K562 (cell line): ENCODE data around the gene CTCFL. TPM values are rescaled to one million over a fixed set of nuclear protein-coding genes. Genes with fewer than 3 reads are reported as not detected.
A peak's percentile ranks its signal among the peaks of the same experiment; 100 is the strongest.

Source experiments
- DMBX1 ChIP-seq: fragments of 250-450 bp; sonication (Bioruptor Pico); IDR thresholded peaks from 2 replicates; pipeline ENCODE4 v1.8.0; 2022; ENCODE audit warnings: inconsistent platforms, mild to moderate bottlenecking, moderate library complexity, borderline replicate concordance
- DNMT1 ChIP-seq: fragments of 450-650 bp; IDR thresholded peaks from 2 replicates; pipeline ENCODE4 v1.6.1; 2016; ENCODE audit warnings: antibody characterized with exemption, mild to moderate bottlenecking
- ETV1 ChIP-seq: fragments of 450-650 bp; conservative IDR thresholded peaks from 2 replicates; pipeline ENCODE4 v1.6.1; 2016; ENCODE audit warnings: missing genetic modification characterization, control low read depth, low read depth, missing compliant biosample characterization
- ETV5 ChIP-seq: sonication (generic); formaldehyde crosslinking; IDR thresholded peaks from 2 replicates; pipeline ENCODE4 v1.4.0; 2020; ENCODE audit warnings: low read depth, mild to moderate bottlenecking, missing genetic modification reagents
- ETV6 ChIP-seq, 3 experiments: fragments of 150-350 bp in 1 of 3; sonication (generic) in 1 of 3; formaldehyde crosslinking in 1 of 3; IDR thresholded peaks; 2 replicates each; pipeline versions ENCODE4 v1.6.1 to v1.8.0; 2014 to 2022; ENCODE audit warnings: borderline replicate concordance in 2 of 3, low read depth in 2 of 3, antibody characterized with exemption in 1 of 3, low read length in 1 of 3, mild to moderate bottlenecking in 1 of 3, missing genetic modification reagents in 1 of 3
- HLTF ChIP-seq: fragments of 450-650 bp; IDR thresholded peaks from 2 replicates; pipeline ENCODE4 v1.6.1; 2016
- HNRNPK ChIP-seq: fragments of 200-400 bp; formaldehyde crosslinking; IDR thresholded peaks from one replicate; pipeline ENCODE4 v1.6.1; 2018; ENCODE audit warnings: mild to moderate bottlenecking, low read depth, low read length; ENCODE audit not compliant: poor library complexity, severe bottlenecking
- KLF13 ChIP-seq: fragments of 450-650 bp; IDR thresholded peaks from 2 replicates; pipeline ENCODE4 v1.6.1; 2016; ENCODE audit warnings: missing genetic modification characterization, low read depth, mild to moderate bottlenecking, missing compliant biosample characterization, moderate library complexity, borderline replicate concordance
- NFIC ChIP-seq: fragments of 450-650 bp; IDR thresholded peaks from 2 replicates; pipeline ENCODE4 v1.6.1; 2017; ENCODE audit warnings: mild to moderate bottlenecking, inconsistent platforms
- NRF1 ChIP-seq, 2 experiments: fragments of 450-650 bp; IDR thresholded peaks in 1 of 2; conservative IDR thresholded peaks in 1 of 2; 2 replicates each; pipeline ENCODE4 v1.6.1; 2014; ENCODE audit warnings: mild to moderate bottlenecking in 2 of 2
- PCBP1 ChIP-seq: fragments of 200-400 bp; formaldehyde crosslinking; IDR thresholded peaks from 2 replicates; pipeline ENCODE4 v1.6.1; 2018; ENCODE audit warnings: mild to moderate bottlenecking, low read depth, low read length; ENCODE audit not compliant: poor library complexity, severe bottlenecking
- POLR2A ChIP-seq: fragments of 450-650 bp; conservative IDR thresholded peaks from 2 replicates; pipeline ENCODE4 v1.6.1; 2016
- POLR2B ChIP-seq: fragments of 450-650 bp; IDR thresholded peaks from 2 replicates; pipeline ENCODE4 v1.6.1; 2018; ENCODE audit warnings: low read depth; ENCODE audit not compliant: partially characterized antibody
- RB1 ChIP-seq: fragments of 450-650 bp; IDR thresholded peaks from 2 replicates; pipeline ENCODE4 v1.6.1; 2017; ENCODE audit warnings: low read depth, mild to moderate bottlenecking
- RBM17 ChIP-seq: fragments of 200-400 bp; formaldehyde crosslinking; IDR thresholded peaks from 2 replicates; pipeline ENCODE4 v1.6.1; 2017; ENCODE audit warnings: low read depth, mild to moderate bottlenecking, low read length, borderline replicate concordance
- SOX6 ChIP-seq: fragments of 450-650 bp; IDR thresholded peaks from 2 replicates; pipeline ENCODE4 v1.6.1; 2014; ENCODE audit warnings: mild to moderate bottlenecking
- SRSF9 ChIP-seq: fragments of 200-400 bp; formaldehyde crosslinking; IDR thresholded peaks from 2 replicates; pipeline ENCODE4 v1.6.1; 2017; ENCODE audit warnings: low read depth, low read length, borderline replicate concordance
- TEAD1 ChIP-seq, 2 experiments: fragments of 450-650 bp in 1 of 2; sonication (generic) in 1 of 2; formaldehyde crosslinking; IDR thresholded peaks; 2 replicates each; pipeline versions ENCODE4 v1.4.0 to v1.8.0; 2020 to 2022; ENCODE audit warnings: mild to moderate bottlenecking in 2 of 2, missing genetic modification reagents in 1 of 2
- TEAD2 ChIP-seq: fragments of 450-650 bp; IDR thresholded peaks from 2 replicates; pipeline ENCODE4 v1.6.1; 2016; ENCODE audit warnings: missing genetic modification characterization, control low read depth, missing compliant biosample characterization
- ZBTB1 ChIP-seq: sonication (generic); formaldehyde crosslinking; IDR thresholded peaks from 2 replicates; pipeline ENCODE4 v1.8.1; 2023; ENCODE audit warnings: missing genetic modification reagents, low read depth, mild to moderate bottlenecking, borderline replicate concordance
- ZFX ChIP-seq: sonication (generic); formaldehyde crosslinking; IDR thresholded peaks from 2 replicates; pipeline ENCODE4 v1.8.0; 2022; ENCODE audit warnings: mild to moderate bottlenecking, missing genetic modification reagents, moderate library complexity
- ZNF133 ChIP-seq: fragments of 250-450 bp; sonication (Bioruptor Pico); IDR thresholded peaks from 2 replicates; pipeline ENCODE4 v1.4.0; 2020; ENCODE audit warnings: mild to moderate bottlenecking
- ZNF584 ChIP-seq: fragments of 200-800 bp; sonication (Bioruptor generic); IDR thresholded peaks from 2 replicates; pipeline ENCODE4 v1.6.1; 2016; ENCODE audit warnings: low read depth, mild to moderate bottlenecking, missing genetic modification characterization, missing compliant biosample characterization
- ZNF79 ChIP-seq: fragments of 250-450 bp; sonication (Bioruptor Pico); IDR thresholded peaks from 2 replicates; pipeline ENCODE4 v1.4.0; 2020; ENCODE audit warnings: low read depth, mild to moderate bottlenecking, moderate library complexity
- polyA plus RNA-seq, 8 experiments: library from polyadenylated mRNA; depleted of rRNA in 4 of 8; stranded (reverse) in 5 of 8; unstranded in 3 of 8; fragments of >200 nt; fragmentation: Nextera tagmentation in 2 of 8; fragmentation: Illumina TruSeq in 1 of 8; extraction: Ambion mirVana in 2 of 8; extraction: Trizol in 1 of 8; gene quantifications; 2 replicates each; pipeline versions ENCODE4 v1.2.1 to v1.2.3, GENCODE V29; 2011 to 2014; ENCODE audit warnings: inconsistent platforms in 1 of 8, missing spikeins in 1 of 8
- total RNA-seq, 7 experiments: library from RNA; depleted of rRNA in 6 of 7; stranded (reverse); fragments of >200 nt in 6 of 7; fragmentation: Illumina TruSeq in 2 of 7; extraction: Trizol in 2 of 7; gene quantifications; 2 replicates each; pipeline versions ENCODE4 v1.2.1 to v1.2.3, GENCODE V29; 2011 to 2021; ENCODE audit warnings: low replicate concordance in 1 of 7
- TF ChIP-seq, protein P1 (sequence below): fragments of 200-400 bp; formaldehyde crosslinking; IDR thresholded peaks from 2 replicates; pipeline ENCODE4 v1.6.1; 2017; ENCODE audit warnings: mild to moderate bottlenecking, low read depth, low read length, moderate library complexity
- TF ChIP-seq, protein P2 (sequence below): fragments of 450-650 bp; formaldehyde crosslinking; IDR thresholded peaks from 2 replicates; pipeline ENCODE4 v1.4.0; 2020; ENCODE audit warnings: mild to moderate bottlenecking, moderate library complexity

CTCFL gene
- total and polyA plus RNA-seq, 9 of the 15 experiments (the other 6 are each of a cell fraction or from before 2014, with no cell fraction given): 42.4 to 188 (median 111) TPM

DNA sequence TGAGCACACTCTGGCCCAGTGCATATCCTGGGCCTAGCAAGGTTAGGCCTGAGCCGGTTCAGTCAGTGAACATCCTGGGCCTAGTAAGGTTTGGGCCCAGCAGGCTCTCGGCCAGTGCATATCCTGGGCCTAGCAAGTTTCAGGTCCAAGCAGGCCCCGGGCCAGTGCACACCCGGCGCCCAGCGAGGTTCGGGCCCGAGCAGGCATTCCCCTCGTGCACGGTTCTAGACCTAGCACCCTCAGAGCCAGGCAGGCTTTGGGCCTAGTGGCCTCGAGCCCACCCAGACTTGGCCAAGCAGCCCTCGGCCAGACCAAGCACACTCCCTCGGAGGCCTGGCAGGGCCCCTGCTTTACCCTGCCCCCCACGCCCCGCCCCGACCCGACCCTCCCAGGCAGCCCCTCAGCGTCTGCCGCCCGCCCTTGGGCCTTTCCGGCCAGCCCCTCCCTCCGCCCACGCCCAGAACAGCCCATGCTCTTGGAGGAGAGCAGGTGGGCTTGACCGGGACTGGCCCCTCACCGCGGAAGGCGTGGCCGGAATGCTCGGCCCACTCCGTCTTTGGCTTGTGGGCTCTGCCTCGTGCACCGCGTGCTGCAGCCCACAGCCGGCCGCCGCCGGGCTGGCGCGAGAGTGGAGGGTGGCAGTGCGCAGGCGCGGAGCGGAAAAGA is at the start of gene CTCFL (continued):
- TF ChIP-seq, protein P1, sequence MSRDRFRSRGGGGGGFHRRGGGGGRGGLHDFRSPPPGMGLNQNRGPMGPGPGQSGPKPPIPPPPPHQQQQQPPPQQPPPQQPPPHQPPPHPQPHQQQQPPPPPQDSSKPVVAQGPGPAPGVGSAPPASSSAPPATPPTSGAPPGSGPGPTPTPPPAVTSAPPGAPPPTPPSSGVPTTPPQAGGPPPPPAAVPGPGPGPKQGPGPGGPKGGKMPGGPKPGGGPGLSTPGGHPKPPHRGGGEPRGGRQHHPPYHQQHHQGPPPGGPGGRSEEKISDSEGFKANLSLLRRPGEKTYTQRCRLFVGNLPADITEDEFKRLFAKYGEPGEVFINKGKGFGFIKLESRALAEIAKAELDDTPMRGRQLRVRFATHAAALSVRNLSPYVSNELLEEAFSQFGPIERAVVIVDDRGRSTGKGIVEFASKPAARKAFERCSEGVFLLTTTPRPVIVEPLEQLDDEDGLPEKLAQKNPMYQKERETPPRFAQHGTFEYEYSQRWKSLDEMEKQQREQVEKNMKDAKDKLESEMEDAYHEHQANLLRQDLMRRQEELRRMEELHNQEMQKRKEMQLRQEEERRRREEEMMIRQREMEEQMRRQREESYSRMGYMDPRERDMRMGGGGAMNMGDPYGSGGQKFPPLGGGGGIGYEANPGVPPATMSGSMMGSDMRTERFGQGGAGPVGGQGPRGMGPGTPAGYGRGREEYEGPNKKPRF: no peak
- TF ChIP-seq RB1: peak; percentile 63; the same call in 1 of the 2 replicates
- no peak for TF ChIP-seq DNMT1
- TF ChIP-seq SRSF9: no peak
- TF ChIP-seq ETV6 (IDR thresholded peaks at IDR 0.05; ENCODE audit: borderline replicate concordance in 1 of 2, low read depth in 2 of 2, low read length in 1 of 2): no peak
- no peak for TF ChIP-seq ETV6 (CRISPR knock-in tag; IDR thresholded peaks at IDR 0.05; ENCODE audit: borderline replicate concordance)
- TF ChIP-seq POLR2A: peak; percentile 74
- TF ChIP-seq KLF13 (tag): peak; percentile 41; the same call in 1 of the 2 replicates
- TF ChIP-seq TEAD2 (tag): no peak
- TF ChIP-seq HNRNPK: peak; percentile 64
- no peak for TF ChIP-seq RBM17
- TF ChIP-seq PCBP1: peak; percentile 66
- no peak for TF ChIP-seq ZNF133 (CRISPR knock-in tag)
- TF ChIP-seq ZFX: peak; percentile 95
- 0 out of 2 replicates have a peak, but pooled peaks have one; percentile 21 for TF ChIP-seq ETV1 (tag)
- peak; percentile 88 to 90 for TF ChIP-seq NRF1 (conservative IDR thresholded peaks at IDR 0.05 in 1 of 2, IDR thresholded peaks at IDR 0.05 in 1 of 2)
- TF ChIP-seq POLR2B: peak; percentile 42
- no peak for TF ChIP-seq HLTF
- TF ChIP-seq TEAD1 (CRISPR knock-in tag; IDR thresholded peaks at IDR 0.05): peak in 1 of 2 experiments; percentile 35; a peak in 1 of 4 replicates
- TF ChIP-seq, protein P2, sequence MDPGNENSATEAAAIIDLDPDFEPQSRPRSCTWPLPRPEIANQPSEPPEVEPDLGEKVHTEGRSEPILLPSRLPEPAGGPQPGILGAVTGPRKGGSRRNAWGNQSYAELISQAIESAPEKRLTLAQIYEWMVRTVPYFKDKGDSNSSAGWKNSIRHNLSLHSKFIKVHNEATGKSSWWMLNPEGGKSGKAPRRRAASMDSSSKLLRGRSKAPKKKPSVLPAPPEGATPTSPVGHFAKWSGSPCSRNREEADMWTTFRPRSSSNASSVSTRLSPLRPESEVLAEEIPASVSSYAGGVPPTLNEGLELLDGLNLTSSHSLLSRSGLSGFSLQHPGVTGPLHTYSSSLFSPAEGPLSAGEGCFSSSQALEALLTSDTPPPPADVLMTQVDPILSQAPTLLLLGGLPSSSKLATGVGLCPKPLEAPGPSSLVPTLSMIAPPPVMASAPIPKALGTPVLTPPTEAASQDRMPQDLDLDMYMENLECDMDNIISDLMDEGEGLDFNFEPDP: 0 out of 2 replicates have a peak, but pooled peaks have one; percentile 47
- no peak for TF ChIP-seq SOX6
- TF ChIP-seq DMBX1 (CRISPR knock-in tag): no peak; the same call in 1 of the 2 replicates
- TF ChIP-seq ZBTB1 (CRISPR knock-in tag): peak; percentile 40; the same call in 1 of the 2 replicates
- peak; percentile 51; the same call in 1 of the 2 replicates for TF ChIP-seq ZNF584 (CRISPR knock-in tag)
- no peak for TF ChIP-seq ZNF79
- no peak for TF ChIP-seq ETV5
- TF ChIP-seq NFIC: 0 out of 2 replicates have a peak, but pooled peaks have one; percentile 39
